OCI-LY7 (cell line): ENCODE results near the gene IL17RD. TPM values are rescaled to one million over a fixed set of nuclear protein-coding genes. Genes with fewer than 3 reads are reported as not detected.

Experiments
- BruUV-seq: library from RNA; stranded (reverse); fragments of 400-500 nt; replicated peaks from 2 replicates; lab custom pipeline; 2021; lab: Mats Ljungman, UMichigan
- CTCF ChIA-PET: fragments of 300-600 bp; sonication (Branson Sonifier 250); formaldehyde crosslinking; loops from one replicate; lab custom pipeline; 2022; ENCODE audit warnings: antibody characterized with exemption; ENCODE audit not compliant: unreplicated experiment; lab: Charles Lee
- POLR2A ChIA-PET: fragments of 300-600 bp; sonication (Branson Sonifier 250); formaldehyde crosslinking; loops from one replicate; lab custom pipeline; 2022; ENCODE audit warnings: antibody characterized with exemption; lab: Charles Lee
- DNase-seq: peaks from one replicate; pipeline ENCODE4 v3.0.0-alpha.2; 2015; ENCODE audit warnings: low spot score
- H2AFZ ChIP-seq: fragments of 200-600 bp; sonication (generic), shearing (Covaris generic); 2 replicates; pipeline ENCODE4 v1.6.1; 2014; ENCODE audit warnings: mild to moderate bottlenecking, antibody characterized with exemption, low read length, moderate library complexity
- H3K27ac ChIP-seq: fragments of 200-600 bp; sonication (generic); 2 replicates; pipeline ENCODE4 v1.5.1; 2014; ENCODE audit warnings: mixed run types, low read depth, mild to moderate bottlenecking, moderate library complexity, low read length, inconsistent platforms; ENCODE audit not compliant: poor library complexity, severe bottlenecking
- H3K36me3 ChIP-seq: fragments of 200-600 bp; sonication (generic); 2 replicates; pipeline ENCODE4 v1.6.1; 2014; ENCODE audit warnings: mild to moderate bottlenecking, antibody characterized with exemption, low read length, moderate library complexity, mixed read lengths; ENCODE audit not compliant: insufficient read depth
- H3K4me1 ChIP-seq: fragments of 200-600 bp; sonication (generic); 2 replicates; pipeline ENCODE4 v1.5.1; 2014; ENCODE audit warnings: mild to moderate bottlenecking, low read length; ENCODE audit not compliant: insufficient read depth, poor library complexity, severe bottlenecking
- H3K4me2 ChIP-seq: fragments of 200-600 bp; sonication (generic); 2 replicates; pipeline ENCODE4 v1.6.1; 2014; ENCODE audit warnings: mild to moderate bottlenecking, low read length
- H3K4me3 ChIP-seq: fragments of 200-600 bp; sonication (generic); 2 replicates; pipeline ENCODE4 v1.5.1; 2014; ENCODE audit warnings: mild to moderate bottlenecking, low read depth, low read length; ENCODE audit not compliant: poor library complexity, severe bottlenecking
- H3K79me2 ChIP-seq: fragments of 200-600 bp; sonication (generic); 2 replicates; pipeline ENCODE4 v1.6.1; 2016; ENCODE audit warnings: low read depth, mild to moderate bottlenecking, low read length, moderate library complexity, mixed read lengths; ENCODE audit not compliant: insufficient read depth
- H3K9me2 ChIP-seq: fragments of 200-600 bp; sonication (generic); 2 replicates; pipeline ENCODE4 v1.6.1; 2016; ENCODE audit warnings: mild to moderate bottlenecking, low read length, mixed read lengths; ENCODE audit not compliant: insufficient read depth
- H3K9me3 ChIP-seq: fragments of 200-600 bp; sonication (generic); 2 replicates; pipeline ENCODE4 v1.6.1; 2014; ENCODE audit warnings: mild to moderate bottlenecking, mixed run types, low read length, mixed read lengths
- H4K20me1 ChIP-seq: fragments of 200-600 bp; sonication (generic); 2 replicates; pipeline ENCODE4 v1.6.1; 2014; ENCODE audit warnings: mild to moderate bottlenecking, antibody characterized with exemption, low read length, moderate library complexity, mixed read lengths; ENCODE audit not compliant: insufficient read depth
- CTCF ChIP-seq: fragments of 200-600 bp; sonication (generic); conservative IDR thresholded peaks from 2 replicates; pipeline ENCODE4 v1.5.1; 2014; ENCODE audit warnings: mild to moderate bottlenecking, antibody characterized with exemption, low read length, moderate library complexity, mixed read lengths
- EZH2phosphoT487 ChIP-seq: fragments of 200-600 bp; sonication (generic); IDR thresholded peaks from 2 replicates; pipeline ENCODE4 v1.6.1; 2018; ENCODE audit warnings: low read depth, borderline replicate concordance, mild to moderate bottlenecking, mixed run types, antibody characterized with exemption, low read length, moderate library complexity, mixed read lengths
- intact Hi-C: fragments of 100-400 bp; cut with micrococcal nuclease; formaldehyde crosslinking; loops from one replicate; pipeline ENCODE4 v1.10.0; 2022; ENCODE audit not compliant: unreplicated experiment
- total RNA-seq, 2 experiments: library from RNA; depleted of rRNA in 1 of 2; stranded (reverse); fragments of >200 nt in 1 of 2; shearing (Covaris generic) in 1 of 2; gene quantifications; 2 replicates each; pipeline ENCODE4 v1.2.3, GENCODE V29; 2014 to 2022

Gene IL17RD
- total RNA-seq, 2 experiments from 2014 or later, result 0.06 to 0.36 TPM

- DNase-seq, result no peak
- Histone ChIP-seq H3K27ac (no peak overlapping the region), H4K20me1 (no peaks in the 10 kb centered on the region), H3K4me3 (no peak overlapping the region), H3K79me2 (no peaks in the 10 kb centered on the region), H3K9me2 (no peaks in the 10 kb centered on the region), H2AFZ (no peak overlapping the region), H3K4me1 (peaks cover 10% of the 10 kb centered on the region), H3K4me2 (no peak overlapping the region), H3K36me3 (no peaks in the 10 kb centered on the region), H3K9me3 (no peaks in the 10 kb centered on the region)
- no peak for TF ChIP-seq CTCF
- TF ChIP-seq EZH2phosphoT487, result no peak
- no TSS peak for BruUV-seq
- CTCF ChIA-PET, result no interaction called here
- POLR2A ChIA-PET, result interaction anchor here (0.6 to 0.7 kb wide), 2 partner anchors 331 to 1038 kb away, joined by 3 read pairs; no protein-coding TSS in a partner anchor
- intact Hi-C loops, result no loop called here
Measured at GRCh38 chr3:57128826-57129667, 36.1 kb downstream of the IL17RD start.

- Histone ChIP-seq H4K20me1 (no peaks in the 10 kb centered on the region), H3K4me2 (no peak overlapping the region), H2AFZ (no peak overlapping the region), H3K4me1 (peaks cover 10% of the 10 kb centered on the region), H3K9me2 (no peaks in the 10 kb centered on the region), H3K4me3 (no peak overlapping the region), H3K36me3 (no peaks in the 10 kb centered on the region), H3K9me3 (no peaks in the 10 kb centered on the region), H3K79me2 (no peaks in the 10 kb centered on the region), H3K27ac (no peak overlapping the region)
- CTCF ChIA-PET, result no interaction called here
- TF ChIP-seq EZH2phosphoT487 (no peak), CTCF (no peak)
- POLR2A ChIA-PET, result interaction anchor here (0.6 to 0.7 kb wide), 2 partner anchors 8 to 1039 kb away, joined by 3 read pairs; no protein-coding TSS in a partner anchor
- intact Hi-C loops, result no loop called here
- no TSS peak for BruUV-seq
- no peak for DNase-seq
Measured at GRCh38 chr3:57127891-57128518, 37.1 kb downstream of the IL17RD start.
